HG03521 (cell line): ENCODE measurements around the gene ZCCHC4.
"Not testable (repeated sequence)": the region's sequence is repeated elsewhere in the genome, so short reads cannot be mapped to it uniquely, and the experiment has no call there.

Source experiments
- ATAC-seq: cut with Tn5 transposase; IDR thresholded peaks from one replicate; pipeline ENCODE4 v1.9.1; 2021; ENCODE audit warnings: mild to moderate bottlenecking, moderate library complexity; ENCODE audit not compliant: unreplicated experiment

The ZCCHC4 gene

GRCh38 chr4:25320773-25321172 lies 8.2 kb downstream of the ZCCHC4 start:
- ATAC-seq = no peak

GRCh38 chr4:25321703-25322102 lies 9.1 kb downstream of the ZCCHC4 start:
- ATAC-seq = no peak

GRCh38 chr4:25328463-25328862 lies 15.9 kb downstream of the ZCCHC4 start:
- ATAC-seq = not testable (repeated sequence)

GRCh38 chr4:25330335-25330734 lies 17.8 kb downstream of the ZCCHC4 start:
- ATAC-seq = no peak

GRCh38 chr4:25330905-25331808 lies 18.6 kb downstream of the ZCCHC4 start:
- ATAC-seq = peak; percentile 76

GRCh38 chr4:25343671-25344070 lies 31.1 kb downstream of the ZCCHC4 start:
- ATAC-seq = no peak

- no peak for ATAC-seq
Observed at GRCh38 chr4:25345744-25346143, 33.2 kb downstream of the ZCCHC4 start.

- peak; percentile 56 for ATAC-seq
Observed at GRCh38 chr4:25346913-25347312, 34.3 kb downstream of the ZCCHC4 start.

- no peak for ATAC-seq
Observed at GRCh38 chr4:25347473-25347872, 34.9 kb downstream of the ZCCHC4 start.

- ATAC-seq = no peak
Observed at GRCh38 chr4:25347971-25348370, 35.4 kb downstream of the ZCCHC4 start.

GRCh38 chr4:25350561-25350960 lies 38.0 kb downstream of the ZCCHC4 start:
- ATAC-seq = no peak

- ATAC-seq = no peak
Observed at GRCh38 chr4:25351777-25352416, 39.3 kb downstream of the ZCCHC4 start.

- ATAC-seq = no peak
Observed at GRCh38 chr4:25356068-25356467, 43.5 kb downstream of the ZCCHC4 start.

GRCh38 chr4:25358515-25359275 lies 46.1 kb downstream of the ZCCHC4 start:
- no peak for ATAC-seq

- no peak for ATAC-seq
Observed at GRCh38 chr4:25361253-25361652, 48.7 kb downstream of the ZCCHC4 start.

- no peak for ATAC-seq
Observed at GRCh38 chr4:25367004-25367621, 54.5 kb downstream of the ZCCHC4 start.

- no peak for ATAC-seq
Observed at GRCh38 chr4:25367877-25368276, 55.3 kb downstream of the ZCCHC4 start.

GRCh38 chr4:25368315-25368714 lies 55.7 kb downstream of the ZCCHC4 start:
- ATAC-seq = no peak

- ATAC-seq = no peak
Observed at GRCh38 chr4:25370242-25370641, 57.7 kb downstream of the ZCCHC4 start.

GRCh38 chr4:25372549-25372948 lies 60.0 kb downstream of the ZCCHC4 start:
- ATAC-seq = not testable (repeated sequence)
